ENCODE data around the gene SLC6A7.

Gene SLC6A7

GRCh38 chr5:150175536-150175935 lies 14.3 kb upstream of the SLC6A7 start:
- no peak for DNase-seq

- DNase-seq = no peak
Observed at GRCh38 chr5:150176745-150177477, 13.0 kb upstream of the SLC6A7 start.

- no peak for DNase-seq
Observed at GRCh38 chr5:150177721-150178120, 12.1 kb upstream of the SLC6A7 start.

GRCh38 chr5:150178262-150178661 lies 11.6 kb upstream of the SLC6A7 start:
- no peak for DNase-seq

GRCh38 chr5:150179019-150179620 lies 10.7 kb upstream of the SLC6A7 start:
- DNase-seq = no peak

GRCh38 chr5:150180241-150181026 lies 9.4 kb upstream of the SLC6A7 start:
- DNase-seq = no peak

GRCh38 chr5:150181027-150181426 lies 8.8 kb upstream of the SLC6A7 start:
- no peak for DNase-seq

GRCh38 chr5:150181766-150182545 lies 7.9 kb upstream of the SLC6A7 start:
- no peak for DNase-seq

GRCh38 chr5:150182774-150183173 lies 7.1 kb upstream of the SLC6A7 start:
- DNase-seq = no peak

GRCh38 chr5:150183436-150183835 lies 6.4 kb upstream of the SLC6A7 start:
- DNase-seq = no peak

GRCh38 chr5:150184006-150184405 lies 5.9 kb upstream of the SLC6A7 start:
- no peak for DNase-seq

- DNase-seq = no peak
Observed at GRCh38 chr5:150184990-150185912, 4.6 kb upstream of the SLC6A7 start.

- no peak for DNase-seq
Observed at GRCh38 chr5:150186137-150186536, 3.7 kb upstream of the SLC6A7 start.

- no peak for DNase-seq
Observed at GRCh38 chr5:150186897-150187296, 3.0 kb upstream of the SLC6A7 start.

GRCh38 chr5:150188146-150188842 lies 1.6 kb upstream of the SLC6A7 start:
- DNase-seq = no peak

- no peak for DNase-seq
Observed at GRCh38 chr5:150189326-150189725, 536 bp upstream of the SLC6A7 start.

- no peak for DNase-seq
Observed at GRCh38 chr5:150190503-150190979, 679 bp downstream of the SLC6A7 start.

GRCh38 chr5:150190987-150191386 lies 1.1 kb downstream of the SLC6A7 start:
- no peak for DNase-seq

GRCh38 chr5:150192462-150192861 lies 2.6 kb downstream of the SLC6A7 start:
- no peak for DNase-seq

- no peak for DNase-seq
Observed at GRCh38 chr5:150195736-150196485, 6.0 kb downstream of the SLC6A7 start.
